CD14-positive monocyte (primary cell): Measurements from ENCODE around the gene CGREF1. TPM values are rescaled to one million over a fixed set of nuclear protein-coding genes. Genes with fewer than 3 reads are reported as not detected.

Experiments used
- DNase-seq, 3 donors: peaks; one replicate each; pipeline ENCODE4 v3.0.0-alpha.2; 2011 to 2022
- H2AFZ ChIP-seq: 2 replicates; pipeline ENCODE4 v1.6.0; 2012; ENCODE audit warnings: mild to moderate bottlenecking, low read depth, low read length, inconsistent platforms; ENCODE audit not compliant: insufficient read depth, poor library complexity, severe bottlenecking
- H3K27ac ChIP-seq, 2 donors: 1 replicate in 1 of 2; 2 replicates in 1 of 2; pipeline ENCODE4 v1.5.1; 2012 to 2013; ENCODE audit warnings: low read length in 2 of 2, control low read depth in 1 of 2, inconsistent platforms in 1 of 2, low read depth in 1 of 2, mild to moderate bottlenecking in 1 of 2
- H3K27me3 ChIP-seq, 2 donors: one replicate each; pipeline versions ENCODE4 v1.6.0 to v1.6.1; 2011 to 2013; ENCODE audit warnings: low read length in 2 of 2; ENCODE audit not compliant: control insufficient read depth in 2 of 2, insufficient read depth in 2 of 2
- H3K36me3 ChIP-seq, 2 donors: replicated peaks in 1 of 2; 1 replicate in 1 of 2; 2 replicates in 1 of 2; pipeline versions ENCODE4 v1.5.1 to v1.6.1; 2012 to 2013; ENCODE audit warnings: low read length in 2 of 2, control low read depth in 1 of 2, inconsistent platforms in 1 of 2, mild to moderate bottlenecking in 1 of 2; ENCODE audit not compliant: insufficient read depth in 2 of 2, control insufficient read depth in 1 of 2
- H3K4me1 ChIP-seq, 2 donors: 1 replicate in 1 of 2; 2 replicates in 1 of 2; pipeline versions ENCODE4 v1.5.1 to v1.6.1; 2012 to 2013; ENCODE audit warnings: low read length in 2 of 2, control low read depth in 1 of 2, inconsistent platforms in 1 of 2, mild to moderate bottlenecking in 1 of 2, moderate library complexity in 1 of 2; ENCODE audit not compliant: insufficient read depth in 2 of 2, control insufficient read depth in 1 of 2
- H3K4me2 ChIP-seq: replicated peaks from 2 replicates; pipeline ENCODE3; 2012; ENCODE audit warnings: low read length, moderate library complexity, mild to moderate bottlenecking; ENCODE audit not compliant: poor library complexity, severe bottlenecking; ENCODE audit errors: extremely low read depth
- H3K4me3 ChIP-seq, 3 experiments: fragments of 200-600 bp in 1 of 3; sonication (generic) in 1 of 3; replicated peaks in 1 of 3; 1 replicate in 2 of 3; 2 replicates in 1 of 3; pipeline ENCODE4 v1.5.1; 2011 to 2013; ENCODE audit warnings: low read length in 3 of 3, mild to moderate bottlenecking in 3 of 3, control low read depth in 2 of 3, low read depth in 2 of 3, inconsistent platforms in 1 of 3, moderate library complexity in 1 of 3
- H3K79me2 ChIP-seq: 2 replicates; pipeline ENCODE4 v1.6.0; 2012; ENCODE audit warnings: mild to moderate bottlenecking, control low read depth, inconsistent platforms, low read length, moderate library complexity; ENCODE audit not compliant: insufficient read depth
- H3K9ac ChIP-seq: 2 replicates; pipeline ENCODE4 v1.6.0; 2017; ENCODE audit warnings: low read length, mild to moderate bottlenecking; ENCODE audit not compliant: insufficient read depth, poor library complexity, severe bottlenecking
- H3K9me3 ChIP-seq, 2 donors: replicated peaks in 1 of 2; 1 replicate in 1 of 2; 2 replicates in 1 of 2; pipeline versions ENCODE4 v1.5.1 to v1.6.1; 2012 to 2013; ENCODE audit warnings: low read length in 2 of 2, control low read depth in 1 of 2; ENCODE audit not compliant: control insufficient read depth in 1 of 2, insufficient read depth in 1 of 2
- H4K20me1 ChIP-seq: 2 replicates; pipeline ENCODE4 v1.6.0; 2012; ENCODE audit warnings: mild to moderate bottlenecking, low read length, control low read depth, moderate library complexity; ENCODE audit not compliant: insufficient read depth
- H3K27ac Mint-ChIP-seq, 7 donors: one replicate each; pipeline ENCODE4 v1.8.0; 2020; ENCODE audit warnings: mild to moderate bottlenecking in 7 of 7, mixed read lengths in 7 of 7, moderate library complexity in 6 of 7, inconsistent platforms in 2 of 7
- H3K27me3 Mint-ChIP-seq, 3 donors: one replicate each; pipeline ENCODE4 v1.8.0; 2021 to 2022; ENCODE audit warnings: low read depth in 3 of 3, mild to moderate bottlenecking in 3 of 3, mixed read lengths in 3 of 3, moderate library complexity in 3 of 3, inconsistent platforms in 1 of 3
- H3K36me3 Mint-ChIP-seq, 2 donors: one replicate each; pipeline ENCODE4 v1.8.0; 2020; ENCODE audit warnings: mixed read lengths in 2 of 2, inconsistent platforms in 1 of 2, mild to moderate bottlenecking in 1 of 2
- H3K4me1 Mint-ChIP-seq: one replicate; pipeline ENCODE4 v1.8.0; 2020; ENCODE audit warnings: mild to moderate bottlenecking, mixed read lengths
- H3K4me3 Mint-ChIP-seq, 2 donors: one replicate each; pipeline ENCODE4 v1.8.0; 2020; ENCODE audit warnings: mild to moderate bottlenecking in 2 of 2, mixed read lengths in 2 of 2, moderate library complexity in 1 of 2
- H3K9me3 Mint-ChIP-seq, 7 donors: one replicate each; pipeline ENCODE4 v1.8.0; 2020 to 2022; ENCODE audit warnings: mixed read lengths in 7 of 7, mild to moderate bottlenecking in 6 of 7, moderate library complexity in 6 of 7, inconsistent platforms in 2 of 7
- CTCF ChIP-seq: fragments of 200-600 bp; IDR thresholded peaks from one replicate; pipeline ENCODE4 v1.8.0; 2022; ENCODE audit warnings: antibody characterized with exemption, mild to moderate bottlenecking
- WGBS: methylation state at CpG from one replicate; pipeline ENCODE4 v1.1.5; 2013; ENCODE audit warnings: missing lambda C conversion rate; ENCODE audit not compliant: insufficient coverage; 5-methylcytosine and 5-hydroxymethylcytosine counted together
- intact Hi-C, 2 donors: fragments of 100-400 bp; cut with micrococcal nuclease; formaldehyde crosslinking; loops; one replicate each; pipeline versions ENCODE4 v1.15.0 to v1.15.1; 2023
- polyA plus RNA-seq, 3 donors: library from polyadenylated mRNA; depleted of rRNA in 1 of 3; unstranded in 2 of 3; stranded (reverse) in 1 of 3; fragments of 300-500 nt in 2 of 3; fragments of >200 nt in 1 of 3; fragmentation: Illumina TruSeq in 2 of 3; gene quantifications; 1 replicate in 2 of 3; 2 replicates in 1 of 3; pipeline ENCODE4 v1.2.3, GENCODE V29; 2012 to 2021

Gene CGREF1
- polyA plus RNA-seq, 3 donors, result not detected

DNA sequence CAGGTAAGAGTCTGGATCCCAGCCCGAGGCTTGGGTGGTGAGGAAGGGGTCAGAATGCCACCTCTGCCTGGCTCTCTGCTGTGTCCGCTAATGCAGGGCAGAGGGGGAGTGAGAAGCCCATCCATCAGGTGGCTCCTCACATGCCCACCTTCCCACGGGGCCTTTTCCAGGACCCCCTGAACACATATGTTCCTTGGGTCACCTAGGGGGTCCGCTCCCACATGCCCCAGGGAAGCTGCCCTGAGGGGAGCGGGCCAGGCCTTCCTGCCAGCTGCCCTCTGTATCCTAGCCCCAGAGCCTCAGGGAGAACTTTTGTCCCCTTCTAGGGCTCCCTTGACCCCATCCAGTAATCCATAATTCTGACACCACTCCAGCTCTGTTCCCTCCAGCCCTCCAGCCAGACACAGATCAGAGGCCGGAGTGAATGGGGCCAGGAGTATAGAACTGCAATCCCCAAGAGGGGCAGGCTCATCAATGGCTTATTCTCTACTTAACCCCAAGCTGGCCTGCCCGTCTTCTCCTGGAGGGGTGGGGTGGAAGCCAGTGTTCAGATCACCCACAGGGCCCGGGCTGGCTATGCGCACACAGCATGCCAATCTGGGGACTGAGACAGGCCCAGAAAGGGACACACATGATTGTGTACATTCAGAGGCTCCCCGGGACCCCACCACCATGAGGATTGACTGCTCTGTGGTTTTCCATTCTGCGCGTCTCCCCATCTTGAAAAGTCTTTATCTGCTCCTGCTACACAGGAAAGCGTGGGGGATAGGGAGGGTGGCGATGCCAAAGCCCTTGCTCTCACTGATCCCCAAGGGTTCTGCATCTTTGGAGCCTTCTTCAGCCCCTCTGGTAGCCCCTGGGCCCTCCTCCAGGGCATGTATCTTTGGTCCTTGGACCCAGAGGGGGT is 39.4 kb downstream of the CGREF1 start:
- H3K9me3 ChIP-seq, result no peaks in the 10 kb centered on the region
- no peaks in the 10 kb centered on the region for H3K36me3 ChIP-seq
- H3K36me3 Mint-ChIP-seq, result no peaks in the 10 kb centered on the region
- H3K4me1 Mint-ChIP-seq, result peaks cover 58% of the 10 kb centered on the region
- H2AFZ ChIP-seq, result peak overlapping the region; percentile 85
- no peaks in the 10 kb centered on the region for H3K27me3 ChIP-seq
- H3K4me3 ChIP-seq, result peak overlapping the region in 2 of 3 experiments; percentile 19 to 56
- no peak overlapping the region for H3K27ac Mint-ChIP-seq
- no peaks in the 10 kb centered on the region for H4K20me1 ChIP-seq
- intact Hi-C loops, result loop anchor here in 1 of 2 donors (2.0 kb wide), 1 partner anchor 47 kb away; the partner anchor contains the start of gene TMEM214
- H3K4me3 Mint-ChIP-seq, result peak overlapping the region in 1 of 2 donors; percentile 20
- no peak overlapping the region for H3K27ac ChIP-seq
- peaks cover 0 to 2% (median 0%) of the 10 kb centered on the region in 7 donors for H3K9me3 Mint-ChIP-seq
- no peak for TF ChIP-seq CTCF
- no peak for DNase-seq
- WGBS, result 70% methylated on average over 7 of the region's 14 CpGs
- peaks cover 5% of the 10 kb centered on the region for H3K79me2 ChIP-seq
- H3K4me1 ChIP-seq, result peaks cover 52 to 56% of the 10 kb centered on the region in 2 donors
- H3K4me2 ChIP-seq, result peak overlapping the region; percentile 53
- no peak overlapping the region for H3K9ac ChIP-seq
- H3K27me3 Mint-ChIP-seq, result peaks cover 0 to 7% (median 0%) of the 10 kb centered on the region in 3 donors

GRCh38 chr2:27078267-27079194 is 40.4 kb downstream of the CGREF1 start, which contains the start of gene EMILIN1:
EMILIN1 (plus strand) TSS chr2:27078615; CDS start chr2:27079066, 451 bp downstream.
- no peaks in the 10 kb centered on the region for H3K36me3 Mint-ChIP-seq
- DNase-seq, result no peak
- no peaks in the 10 kb centered on the region for H3K27me3 ChIP-seq
- no peak within 1 kb of the TSS for H3K27ac Mint-ChIP-seq
- H3K4me3 Mint-ChIP-seq, result peak within 1 kb of the TSS; percentile 67 to 82
- peaks cover 57 to 65% of the 10 kb centered on the region in 2 donors for H3K4me1 ChIP-seq
- no peaks in the 10 kb centered on the region for H3K9me3 ChIP-seq
- peaks cover 0 to 2% (median 0%) of the 10 kb centered on the region in 7 donors for H3K9me3 Mint-ChIP-seq
- peaks cover 0 to 7% (median 0%) of the 10 kb centered on the region in 3 donors for H3K27me3 Mint-ChIP-seq
- H3K4me2 ChIP-seq, result peak within 1 kb of the TSS; percentile 53
- TF ChIP-seq CTCF, result no peak
- peak within 1 kb of the TSS; percentile 85 for H2AFZ ChIP-seq
- H3K79me2 ChIP-seq, result peaks cover 5% of the 10 kb centered on the region
- peaks cover 63% of the 10 kb centered on the region for H3K4me1 Mint-ChIP-seq
- H3K4me3 ChIP-seq, result peak within 1 kb of the TSS in 2 of 3 experiments; percentile 19 to 56
- H3K27ac ChIP-seq, result no peak within 1 kb of the TSS
- no peaks in the 10 kb centered on the region for H3K36me3 ChIP-seq
- 30% methylated on average over 24 of the region's 41 CpGs for WGBS
- no peaks in the 10 kb centered on the region for H4K20me1 ChIP-seq
- intact Hi-C loops, result no loop called here
- no peak within 1 kb of the TSS for H3K9ac ChIP-seq
